GM18517 (cell line): ENCODE data around the gene ATP9B.
"Not testable (repeated sequence)": the region's sequence is repeated elsewhere in the genome, so short reads cannot be mapped to it uniquely, and the experiment has no call there.

Source experiments
- ATAC-seq: cut with Tn5 transposase; IDR thresholded peaks from one replicate; pipeline ENCODE4 v1.9.1; 2021; ENCODE audit warnings: mild to moderate bottlenecking, moderate library complexity; ENCODE audit not compliant: unreplicated experiment

The ATP9B gene

DNA sequence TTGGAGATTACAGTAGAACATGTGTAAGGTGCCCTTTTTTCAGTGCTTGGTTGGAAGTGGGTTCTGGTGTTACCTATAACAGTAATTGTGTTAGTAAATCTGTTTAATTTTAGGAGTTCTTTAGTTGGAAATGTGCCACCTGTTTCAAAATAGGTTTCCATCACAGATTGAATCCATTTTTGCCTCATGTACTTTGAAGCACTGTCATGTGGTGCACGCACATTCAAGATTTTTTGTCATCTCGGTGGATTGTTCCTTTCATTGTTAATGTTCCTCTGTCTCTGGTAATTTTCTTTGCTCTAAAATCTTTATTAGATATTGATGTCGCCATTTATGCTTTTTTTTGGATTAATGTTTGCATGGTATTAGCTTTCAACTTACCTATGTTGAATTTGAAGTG, 1.3 kb downstream of the ATP9B start:
- no peak for ATAC-seq

GRCh38 chr18:79071037-79071436, 1.8 kb downstream of the ATP9B start:
- ATAC-seq: no peak

GRCh38 chr18:79071503-79072210, 2.5 kb downstream of the ATP9B start:
- no peak for ATAC-seq

GRCh38 chr18:79072655-79073054, 3.5 kb downstream of the ATP9B start:
- not testable (repeated sequence) for ATAC-seq

DNA sequence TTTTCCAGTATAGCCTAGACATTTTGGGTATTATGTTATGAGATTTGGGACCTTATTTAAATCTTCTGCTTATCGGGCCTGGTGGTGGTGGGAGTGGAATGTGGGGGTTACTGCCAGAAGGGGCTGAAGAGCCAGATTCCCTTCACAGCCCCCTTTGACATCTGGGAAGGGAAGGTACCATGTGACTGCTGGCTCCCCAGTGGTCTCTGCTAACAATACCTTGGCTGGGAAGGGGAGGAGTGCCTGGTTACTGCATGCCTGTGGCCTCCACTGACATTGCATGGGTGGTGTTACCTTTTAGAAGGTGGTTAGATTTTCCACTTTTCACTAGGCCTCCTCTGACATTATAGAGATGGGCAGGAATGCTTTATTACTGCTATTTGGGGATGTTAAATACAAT, 8.0 kb downstream of the ATP9B start:
- ATAC-seq: no peak

DNA sequence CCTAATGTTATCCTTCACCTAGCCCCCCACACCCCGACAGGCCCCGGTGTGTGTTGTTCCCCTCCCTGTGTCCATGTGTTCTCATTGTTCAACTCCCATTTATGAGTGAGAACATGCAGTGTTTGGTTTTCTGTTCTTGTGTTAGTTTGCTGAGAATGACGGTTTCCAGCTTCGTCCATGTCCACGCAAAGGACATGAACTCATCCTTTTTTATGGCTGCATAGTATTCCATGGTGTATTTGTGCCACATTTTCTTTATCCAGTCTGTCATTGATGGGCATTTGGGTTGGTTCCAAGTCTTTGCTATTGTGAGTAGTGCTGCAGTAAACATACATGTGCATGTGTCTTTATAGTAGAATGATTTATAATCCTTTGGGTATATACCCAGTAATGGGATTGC, 9.6 kb downstream of the ATP9B start:
- ATAC-seq: not testable (repeated sequence)

DNA sequence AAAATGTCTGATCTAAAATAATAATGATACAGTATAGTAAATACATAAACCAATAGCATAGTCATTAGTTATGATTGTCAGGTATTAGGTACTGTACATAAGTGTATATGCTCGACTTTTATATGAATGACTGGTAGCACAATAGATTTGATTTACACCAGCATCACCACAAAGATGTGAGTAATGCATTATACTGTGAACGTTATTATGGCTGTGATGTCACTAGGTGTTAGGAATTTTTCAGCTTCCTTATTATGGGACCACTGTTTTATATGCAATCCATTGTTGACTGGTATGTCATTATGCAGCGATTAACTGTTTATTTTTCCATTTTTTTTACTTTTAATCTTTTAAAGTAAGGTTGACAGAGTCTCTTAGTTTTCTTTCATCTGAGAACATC, 23.7 kb downstream of the ATP9B start:
- ATAC-seq: no peak

DNA sequence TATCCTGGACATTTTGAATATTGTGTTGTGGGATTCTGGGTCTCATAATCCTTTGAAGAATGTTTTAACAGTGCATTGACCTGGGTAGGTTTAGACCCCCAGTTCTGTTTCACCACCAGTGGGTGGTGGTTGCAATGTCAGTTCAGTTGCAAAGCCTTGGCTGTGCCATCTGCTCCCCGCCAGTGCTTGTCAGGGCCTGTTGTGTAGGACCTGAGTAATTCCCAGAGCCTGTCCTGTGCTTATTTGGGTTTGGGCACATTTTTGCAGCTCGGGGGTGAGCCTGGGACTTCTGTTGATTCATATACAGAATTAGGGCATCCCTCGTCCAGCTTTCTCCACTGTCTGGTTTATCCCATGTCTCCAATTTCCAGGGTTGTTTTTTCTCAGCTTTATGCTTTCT, 24.8 kb downstream of the ATP9B start:
- no peak for ATAC-seq

DNA sequence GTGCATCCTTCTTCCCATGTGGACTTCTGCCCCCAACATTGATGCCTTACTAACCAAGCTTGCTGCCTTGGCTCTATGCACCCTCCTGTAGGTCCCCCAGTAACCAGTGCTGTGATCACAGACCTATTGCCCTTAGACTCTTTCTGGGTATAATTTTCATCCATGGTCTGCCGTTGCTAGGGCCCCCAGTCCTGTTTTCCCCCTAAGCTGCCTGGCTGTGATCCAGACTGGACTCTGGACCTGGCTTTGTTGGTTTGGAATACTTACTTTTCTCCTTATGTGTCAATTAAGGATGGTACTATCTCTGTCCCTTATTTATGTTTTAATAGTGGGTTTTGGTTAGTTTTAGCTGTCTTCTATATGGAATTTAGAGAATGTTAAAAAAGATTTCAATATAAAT, 26.0 kb downstream of the ATP9B start:
- ATAC-seq: no peak

DNA sequence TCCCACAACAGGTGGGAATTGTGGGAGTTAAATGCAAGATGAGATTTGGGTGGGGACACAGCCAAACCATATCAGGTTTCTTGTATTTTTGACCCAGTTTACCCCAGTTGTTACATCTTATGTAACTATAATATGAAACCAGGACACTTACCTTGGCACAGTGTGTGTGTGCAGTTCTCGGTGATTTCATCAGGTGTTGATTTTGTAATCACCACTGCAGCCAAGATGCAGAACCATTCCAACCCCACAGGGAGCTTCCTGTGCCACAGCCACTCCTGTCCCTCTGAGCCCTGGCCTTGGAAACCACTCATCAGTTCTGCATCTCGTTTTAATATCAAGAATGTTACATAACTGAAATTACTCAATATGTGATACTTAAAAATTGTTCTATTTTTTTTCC, 31.8 kb downstream of the ATP9B start:
- no peak for ATAC-seq

DNA sequence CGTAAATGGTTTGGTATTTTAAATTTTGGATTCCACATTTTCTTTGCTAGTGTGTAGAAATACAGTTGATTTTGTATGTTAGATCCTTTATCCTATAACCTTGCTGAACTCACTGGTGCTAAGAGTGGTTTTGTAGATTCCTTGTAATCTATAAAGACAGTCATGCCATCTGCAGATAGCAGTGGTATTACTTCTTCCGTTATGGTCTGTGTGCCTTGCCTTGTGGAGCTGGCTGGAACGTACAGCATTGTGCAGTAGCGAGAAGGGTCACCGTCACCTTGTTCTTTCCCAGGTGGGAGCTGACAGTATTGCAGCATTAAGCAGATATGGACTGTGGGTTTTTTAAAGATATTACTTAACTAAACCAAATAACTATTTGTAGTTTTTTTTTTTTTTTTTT, 33.7 kb downstream of the ATP9B start:
- ATAC-seq: no peak

- no peak for ATAC-seq
These were observed 34.9 kb downstream of the ATP9B start for GRCh38 chr18:79104137-79104536.

- ATAC-seq: no peak
These were observed 36.3 kb downstream of the ATP9B start for GRCh38 chr18:79105455-79105854.

DNA sequence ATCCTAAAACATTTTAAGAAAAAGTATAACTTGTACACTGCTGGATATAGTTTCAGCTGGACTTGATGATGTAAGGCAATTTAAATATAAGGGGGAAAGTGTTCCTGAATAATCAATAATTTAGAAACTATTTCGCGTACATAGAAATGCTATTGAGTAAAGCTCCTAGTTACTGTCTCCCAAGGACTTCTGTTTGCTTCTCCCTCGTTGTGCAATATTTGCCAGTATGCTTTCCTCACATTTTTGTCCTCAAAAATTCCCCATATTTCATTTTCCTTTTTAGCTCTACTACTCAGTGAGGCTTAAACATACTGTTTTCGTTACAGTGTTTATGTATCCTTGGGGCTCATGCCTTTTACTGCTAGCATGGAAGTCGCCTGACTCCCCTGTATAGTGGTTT, 36.9 kb downstream of the ATP9B start:
- ATAC-seq: no peak

- ATAC-seq: no peak
These were observed 38.7 kb downstream of the ATP9B start for GRCh38 chr18:79107886-79108285.

GRCh38 chr18:79108549-79109215, 39.5 kb downstream of the ATP9B start:
- ATAC-seq: no peak

DNA sequence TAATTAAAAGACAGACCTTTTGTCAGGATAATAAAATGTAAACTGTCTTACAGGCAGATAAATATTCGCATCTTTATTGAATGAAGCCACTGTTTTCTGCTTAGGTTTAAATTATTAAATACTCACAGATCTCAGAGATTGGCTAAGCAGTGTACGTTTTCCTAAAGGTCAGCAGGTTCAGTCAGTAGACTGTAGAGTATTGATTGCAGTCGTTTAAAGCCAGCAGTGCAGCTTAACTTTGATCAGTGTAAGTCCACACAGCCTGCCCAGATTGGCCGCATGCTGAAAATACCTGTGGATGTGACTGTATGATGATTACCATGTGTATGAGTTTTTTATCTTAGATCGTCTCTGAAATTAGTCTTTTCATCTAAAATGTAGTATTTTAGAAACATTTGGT, 42.3 kb downstream of the ATP9B start:
- no peak for ATAC-seq

GRCh38 chr18:79117385-79117784, 48.2 kb downstream of the ATP9B start:
- no peak for ATAC-seq

DNA sequence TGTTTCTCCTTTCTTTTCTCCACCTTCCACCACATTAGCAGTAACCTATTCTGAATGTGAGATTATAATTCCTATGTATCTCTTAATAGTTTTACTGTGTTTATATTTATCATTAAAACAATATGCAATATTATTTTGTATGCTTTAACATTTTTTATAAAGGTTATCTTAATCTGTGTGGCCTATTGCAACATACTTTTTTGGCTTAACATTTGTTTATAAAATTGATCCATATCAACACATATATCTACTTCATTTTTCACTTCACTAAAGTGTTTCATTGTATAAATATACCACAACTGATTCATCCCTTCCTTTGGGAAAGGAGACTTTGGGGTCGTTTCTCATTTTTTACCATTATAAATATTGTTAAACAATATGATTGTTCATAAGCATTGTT, 48.6 kb downstream of the ATP9B start:
- ATAC-seq: no peak

DNA sequence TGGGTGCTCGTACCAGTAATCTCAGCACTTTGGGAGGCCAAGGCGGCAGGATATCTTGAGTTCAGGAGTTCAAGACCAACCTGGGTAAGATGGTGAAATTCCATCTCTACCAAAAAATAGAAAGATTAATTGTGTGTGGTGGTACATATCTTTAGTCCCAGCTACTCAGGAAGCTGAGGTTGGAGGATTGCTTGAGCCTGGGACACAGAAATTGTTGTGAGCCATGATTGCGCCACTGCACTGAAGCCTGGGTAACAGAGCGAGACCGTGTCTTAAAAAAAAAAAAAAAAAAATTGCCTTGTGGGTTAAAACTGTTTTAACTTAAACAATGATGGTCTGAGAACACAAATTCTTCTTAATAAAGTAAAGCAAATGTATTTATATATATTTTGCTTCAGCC, 49.6 kb downstream of the ATP9B start:
- no peak for ATAC-seq

DNA sequence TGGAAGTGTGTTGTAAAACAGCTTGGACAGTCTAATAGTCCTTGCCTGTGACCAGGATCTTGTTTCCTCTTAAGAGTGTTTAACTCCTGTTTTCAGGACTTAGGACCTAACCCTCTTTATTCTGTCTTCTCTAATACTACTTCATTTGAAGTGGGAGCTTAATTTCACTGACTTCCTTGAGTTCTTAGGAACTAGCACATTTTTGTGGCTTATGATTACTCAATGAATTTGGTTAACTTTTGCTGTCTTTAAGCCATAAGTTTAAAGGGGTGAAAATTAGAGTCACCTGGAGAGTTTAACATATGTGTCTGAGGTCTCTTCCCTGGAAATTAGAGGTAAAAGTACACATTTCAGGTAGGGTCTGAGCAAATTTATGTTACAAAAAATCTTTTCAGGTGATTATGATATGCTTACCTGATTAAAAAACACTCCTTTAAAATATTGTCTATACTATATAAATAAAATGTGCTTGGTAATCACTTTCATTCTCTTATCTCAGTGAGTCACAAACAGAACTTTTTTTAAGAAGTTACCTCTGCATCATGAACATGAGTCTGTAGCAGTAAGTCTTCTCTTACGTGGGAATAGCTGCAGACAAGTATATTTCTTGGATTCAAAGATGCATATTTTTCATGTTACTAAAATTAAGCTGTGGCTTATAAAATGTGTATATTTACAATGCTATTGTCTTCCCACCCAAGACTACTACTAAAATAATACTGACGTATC, 52.7 kb downstream of the ATP9B start:
- no peak for ATAC-seq

- no peak for ATAC-seq
These were observed 54.8 kb downstream of the ATP9B start for GRCh38 chr18:79123948-79124347.
